Gastroesophageal sphincter (tissue), 3 donors: ENCODE data around the gene ZAR1.

Source experiments
- EP300 ChIP-seq: sonication (generic); formaldehyde crosslinking; IDR thresholded peaks from one replicate; pipeline ENCODE4 v1.6.1; 2017; ENCODE audit warnings: antibody characterized with exemption, mild to moderate bottlenecking
- POLR2A ChIP-seq, 2 donors: fragments of 450-650 bp; IDR thresholded peaks; one replicate each; pipeline ENCODE4 v1.6.1; 2017; ENCODE audit warnings: antibody characterized with exemption in 2 of 2, mild to moderate bottlenecking in 2 of 2, moderate library complexity in 1 of 2
- POLR2AphosphoS5 ChIP-seq: sonication (generic); formaldehyde crosslinking; IDR thresholded peaks from one replicate; pipeline ENCODE4 v1.6.1; 2017; ENCODE audit warnings: antibody characterized with exemption
- TF ChIP-seq, protein P1 (sequence below), 4 experiments: fragments of 200-600 bp in 2 of 4; fragments of 450-650 bp in 2 of 4; sonication (generic) in 1 of 4; IDR thresholded peaks; one replicate each; pipeline ENCODE4 v1.5.1; 2017 to 2019; ENCODE audit warnings: antibody characterized with exemption in 4 of 4, mild to moderate bottlenecking in 2 of 4, moderate library complexity in 2 of 4

DNA sequence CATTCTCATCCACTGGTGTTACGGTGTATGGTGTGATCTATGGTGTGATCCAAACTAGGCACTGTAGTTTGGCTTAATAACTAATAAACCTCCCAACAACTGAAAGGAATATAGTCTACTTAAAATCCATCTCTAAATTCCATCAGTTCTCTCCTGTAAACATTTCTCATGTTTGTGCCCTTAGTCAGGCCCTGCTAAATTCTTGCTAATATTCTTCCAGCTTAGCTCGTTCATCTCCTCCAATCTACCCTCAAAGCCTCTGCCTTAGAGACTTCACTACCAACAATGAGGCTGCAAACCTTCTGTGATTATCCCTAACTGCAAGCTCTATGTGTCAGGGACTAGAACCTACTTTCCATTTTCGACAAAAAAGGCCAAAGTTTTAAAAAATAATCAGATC, 28.1 kb downstream of the ZAR1 start:
- TF ChIP-seq EP300, result no peak
- TF ChIP-seq, protein P1, sequence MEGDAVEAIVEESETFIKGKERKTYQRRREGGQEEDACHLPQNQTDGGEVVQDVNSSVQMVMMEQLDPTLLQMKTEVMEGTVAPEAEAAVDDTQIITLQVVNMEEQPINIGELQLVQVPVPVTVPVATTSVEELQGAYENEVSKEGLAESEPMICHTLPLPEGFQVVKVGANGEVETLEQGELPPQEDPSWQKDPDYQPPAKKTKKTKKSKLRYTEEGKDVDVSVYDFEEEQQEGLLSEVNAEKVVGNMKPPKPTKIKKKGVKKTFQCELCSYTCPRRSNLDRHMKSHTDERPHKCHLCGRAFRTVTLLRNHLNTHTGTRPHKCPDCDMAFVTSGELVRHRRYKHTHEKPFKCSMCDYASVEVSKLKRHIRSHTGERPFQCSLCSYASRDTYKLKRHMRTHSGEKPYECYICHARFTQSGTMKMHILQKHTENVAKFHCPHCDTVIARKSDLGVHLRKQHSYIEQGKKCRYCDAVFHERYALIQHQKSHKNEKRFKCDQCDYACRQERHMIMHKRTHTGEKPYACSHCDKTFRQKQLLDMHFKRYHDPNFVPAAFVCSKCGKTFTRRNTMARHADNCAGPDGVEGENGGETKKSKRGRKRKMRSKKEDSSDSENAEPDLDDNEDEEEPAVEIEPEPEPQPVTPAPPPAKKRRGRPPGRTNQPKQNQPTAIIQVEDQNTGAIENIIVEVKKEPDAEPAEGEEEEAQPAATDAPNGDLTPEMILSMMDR (IDR thresholded peaks at IDR 0.05), result no peak
- no peak for TF ChIP-seq POLR2AphosphoS5
- no peak for TF ChIP-seq POLR2A (IDR thresholded peaks at IDR 0.05)
